ENCODE results near the gene DNAJB13. TPM values are rescaled to one million over a fixed set of nuclear protein-coding genes. Genes with fewer than 3 reads are reported as not detected.

Gene DNAJB13
- total and polyA plus RNA-seq, 10 of the 15 experiments (the other 5 are each of a cell fraction or from before 2014, with no cell fraction given), result 0.07 to 0.76 (median 0.15) TPM; not detected in 7

- Histone ChIP-seq H4K20me1 (ENCODE audit: control insufficient read depth, insufficient read depth) (no peaks in the 10 kb centered on the region), H3K79me2 (ENCODE audit: control insufficient read depth, insufficient read depth, low read length) (no peaks in the 10 kb centered on the region), H3K27ac (ENCODE audit: control insufficient read depth, insufficient read depth) (no peak overlapping the region), H3K9ac (ENCODE audit: control insufficient read depth, insufficient read depth, low read length) (no peak overlapping the region), H3K36me3 (ENCODE audit: control insufficient read depth in 2 of 2, insufficient read depth in 2 of 2, low read length in 1 of 2) (no peaks in the 10 kb centered on the region), H3K4me1 (ENCODE audit: control insufficient read depth, insufficient read depth, low read length) (no peaks in the 10 kb centered on the region), H3K4me2 (ENCODE audit: control insufficient read depth, insufficient read depth) (no peak overlapping the region), H2AFZ (ENCODE audit: control insufficient read depth, low read depth, low read length) (no peak overlapping the region), H3K27me3 (replicated peaks in 1 of 2; ENCODE audit: control insufficient read depth in 2 of 2, insufficient read depth in 2 of 2, low read length in 1 of 2) (no peaks in the 10 kb centered on the region), H3K4me3 (no peak overlapping the region), H3K9me3 (replicated peaks; ENCODE audit: control insufficient read depth, insufficient read depth, low read length) (no peaks in the 10 kb centered on the region)
- POLR2A ChIA-PET, result no interaction called here
- SMC1A ChIA-PET (ENCODE audit: uncharacterized antibody, unreplicated experiment), result no interaction called here
- FAIRE-seq, result no peak
- no peak for ATAC-seq
- DNase-seq (ENCODE audit: low read depth, low spot score), result no peak
- TF ChIP-seq ZZZ3 (IDR thresholded peaks at IDR 0.05; ENCODE audit: control insufficient read depth, insufficient read length, low read depth) (no peak), SUZ12 (IDR thresholded peaks at IDR 0.05; ENCODE audit: unreplicated experiment) (no peak), PBX3 (IDR thresholded peaks at IDR 0.05; ENCODE audit: insufficient replicate concordance, low read depth, low read length) (no peak), CBX5 (IDR thresholded peaks at IDR 0.05; ENCODE audit: low read depth) (no peak), TCF12 (IDR thresholded peaks at IDR 0.05; ENCODE audit: low read depth, low read length) (no peak), SMAD5 (IDR thresholded peaks at IDR 0.05; ENCODE audit: low read depth) (no peak), TAF1 (IDR thresholded peaks at IDR 0.05; ENCODE audit: borderline replicate concordance, low read depth, low read length) (no peak), FOXM1 (IDR thresholded peaks at IDR 0.05; ENCODE audit: low read depth, low read length) (no peak), RB1 (IDR thresholded peaks at IDR 0.05; ENCODE audit: borderline replicate concordance) (no peak), SUPT20H (IDR thresholded peaks at IDR 0.05; ENCODE audit: borderline replicate concordance, control insufficient read depth, low read depth, low read length) (no peak), IRF3 (IDR thresholded peaks at IDR 0.05) (no peak), KLF5 (IDR thresholded peaks at IDR 0.05; ENCODE audit: partially characterized antibody) (no peak), RAD21 (IDR thresholded peaks at IDR 0.05; ENCODE audit: insufficient read depth, low read depth, low read length) (no peak), MTA2 (IDR thresholded peaks at IDR 0.05; ENCODE audit: low read depth) (no peak)
- TF ChIP-seq, protein P1, sequence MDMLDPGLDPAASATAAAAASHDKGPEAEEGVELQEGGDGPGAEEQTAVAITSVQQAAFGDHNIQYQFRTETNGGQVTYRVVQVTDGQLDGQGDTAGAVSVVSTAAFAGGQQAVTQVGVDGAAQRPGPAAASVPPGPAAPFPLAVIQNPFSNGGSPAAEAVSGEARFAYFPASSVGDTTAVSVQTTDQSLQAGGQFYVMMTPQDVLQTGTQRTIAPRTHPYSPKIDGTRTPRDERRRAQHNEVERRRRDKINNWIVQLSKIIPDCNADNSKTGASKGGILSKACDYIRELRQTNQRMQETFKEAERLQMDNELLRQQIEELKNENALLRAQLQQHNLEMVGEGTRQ (IDR thresholded peaks at IDR 0.05; ENCODE audit: borderline replicate concordance, low read depth, low read length), result no peak
- TF ChIP-seq, protein P2, sequence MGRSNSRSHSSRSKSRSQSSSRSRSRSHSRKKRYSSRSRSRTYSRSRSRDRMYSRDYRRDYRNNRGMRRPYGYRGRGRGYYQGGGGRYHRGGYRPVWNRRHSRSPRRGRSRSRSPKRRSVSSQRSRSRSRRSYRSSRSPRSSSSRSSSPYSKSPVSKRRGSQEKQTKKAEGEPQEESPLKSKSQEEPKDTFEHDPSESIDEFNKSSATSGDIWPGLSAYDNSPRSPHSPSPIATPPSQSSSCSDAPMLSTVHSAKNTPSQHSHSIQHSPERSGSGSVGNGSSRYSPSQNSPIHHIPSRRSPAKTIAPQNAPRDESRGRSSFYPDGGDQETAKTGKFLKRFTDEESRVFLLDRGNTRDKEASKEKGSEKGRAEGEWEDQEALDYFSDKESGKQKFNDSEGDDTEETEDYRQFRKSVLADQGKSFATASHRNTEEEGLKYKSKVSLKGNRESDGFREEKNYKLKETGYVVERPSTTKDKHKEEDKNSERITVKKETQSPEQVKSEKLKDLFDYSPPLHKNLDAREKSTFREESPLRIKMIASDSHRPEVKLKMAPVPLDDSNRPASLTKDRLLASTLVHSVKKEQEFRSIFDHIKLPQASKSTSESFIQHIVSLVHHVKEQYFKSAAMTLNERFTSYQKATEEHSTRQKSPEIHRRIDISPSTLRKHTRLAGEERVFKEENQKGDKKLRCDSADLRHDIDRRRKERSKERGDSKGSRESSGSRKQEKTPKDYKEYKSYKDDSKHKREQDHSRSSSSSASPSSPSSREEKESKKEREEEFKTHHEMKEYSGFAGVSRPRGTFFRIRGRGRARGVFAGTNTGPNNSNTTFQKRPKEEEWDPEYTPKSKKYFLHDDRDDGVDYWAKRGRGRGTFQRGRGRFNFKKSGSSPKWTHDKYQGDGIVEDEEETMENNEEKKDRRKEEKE (IDR thresholded peaks at IDR 0.05), result no peak
- RAD21 ChIA-PET (ENCODE audit: unreplicated experiment), result no interaction called here
- in situ Hi-C loops (cut with MboI) (no loop called here), intact Hi-C loops (cut with micrococcal nuclease; ENCODE audit: unreplicated experiment) (no loop called here)
- BruUV-seq (replicated peaks), result no TSS peak
- WGBS (ENCODE audit: insufficient coverage, insufficient replicate concordance, low lambda C conversion rate, missing lambda C conversion rate), result 72% methylated on average over 10 of the region's 10 CpGs
- CTCF ChIA-PET, result no interaction called here
These were observed 5.9 kb upstream of the DNAJB13 start for GRCh38 chr11:73944901-73945300.

All from GM12878 (cell line).